ENCODE results near the gene ZDBF2. TPM values are rescaled to one million over a fixed set of nuclear protein-coding genes. Genes with fewer than 3 reads are reported as not detected.
A peak's percentile ranks its signal among the peaks of the same experiment; 100 is the strongest.

Gene ZDBF2
- total RNA-seq, 1 donor from 2014 or later = 5.0 TPM

GRCh38 chr2:206245265-206245672 lies 29.2 kb upstream of the ZDBF2 start:
- no peak overlapping the region for H3K27ac ChIP-seq
- no peak overlapping the region for H3K4me3 ChIP-seq
- no peak for TF ChIP-seq CTCF (IDR thresholded peaks at IDR 0.05)
- no peaks in the 10 kb centered on the region for H3K36me3 ChIP-seq
- intact Hi-C loops (cut with DNase I) = no loop called here
- H3K4me1 ChIP-seq = no peaks in the 10 kb centered on the region
- H3K9me3 ChIP-seq = no peaks in the 10 kb centered on the region
- H3K27me3 ChIP-seq = no peaks in the 10 kb centered on the region
- DNase-seq (ENCODE audit: low spot score in 2 of 2) = no peak

GRCh38 chr2:206250041-206250897 lies 24.2 kb upstream of the ZDBF2 start:
- Histone ChIP-seq H3K27me3 (no peaks in the 10 kb centered on the region), H3K4me3 (peak overlapping the region in 1 of 2 donors; percentile 28), H3K9me3 (no peaks in the 10 kb centered on the region), H3K4me1 (no peaks in the 10 kb centered on the region), H3K27ac (no peak overlapping the region), H3K36me3 (no peaks in the 10 kb centered on the region)
- TF ChIP-seq CTCF (IDR thresholded peaks at IDR 0.05) = no peak
- no peak for DNase-seq (ENCODE audit: low spot score in 2 of 2)
- intact Hi-C loops (cut with DNase I) = no loop called here

GRCh38 chr2:206253125-206253776 lies 21.2 kb upstream of the ZDBF2 start:
- intact Hi-C loops (cut with DNase I) = no loop called here
- DNase-seq (ENCODE audit: low spot score in 2 of 2) = no peak
- Histone ChIP-seq H3K36me3 (no peaks in the 10 kb centered on the region), H3K27me3 (no peaks in the 10 kb centered on the region), H3K27ac (no peak overlapping the region), H3K4me3 (no peak overlapping the region), H3K4me1 (no peaks in the 10 kb centered on the region), H3K9me3 (no peaks in the 10 kb centered on the region)
- TF ChIP-seq CTCF (IDR thresholded peaks at IDR 0.05) = no peak

- Histone ChIP-seq H3K4me1 (no peaks in the 10 kb centered on the region), H3K9me3 (no peaks in the 10 kb centered on the region), H3K27me3 (no peaks in the 10 kb centered on the region), H3K27ac (no peak overlapping the region), H3K36me3 (no peaks in the 10 kb centered on the region), H3K4me3 (no peak overlapping the region)
- intact Hi-C loops (cut with DNase I) = no loop called here
- no peak for TF ChIP-seq CTCF (IDR thresholded peaks at IDR 0.05)
- no peak for DNase-seq (ENCODE audit: low spot score in 2 of 2)
These were observed 20.7 kb upstream of the ZDBF2 start for GRCh38 chr2:206253777-206254166.

- no peaks in the 10 kb centered on the region for H3K4me1 ChIP-seq
- intact Hi-C loops (cut with DNase I) = no loop called here
- no peak for DNase-seq (ENCODE audit: low spot score in 2 of 2)
- H3K27me3 ChIP-seq = peaks cover 4% of the 10 kb centered on the region
- no peak for TF ChIP-seq CTCF (IDR thresholded peaks at IDR 0.05)
- H3K9me3 ChIP-seq = no peaks in the 10 kb centered on the region
- H3K27ac ChIP-seq = no peak overlapping the region
- no peak overlapping the region for H3K4me3 ChIP-seq
- no peaks in the 10 kb centered on the region for H3K36me3 ChIP-seq
These were observed 19.5 kb upstream of the ZDBF2 start for GRCh38 chr2:206255003-206255402.

All from ascending aorta (tissue), 2 donors.